SK-N-SH (cell line): ENCODE measurements around the gene REX1BD. TPM values are rescaled to one million over a fixed set of nuclear protein-coding genes. Genes with fewer than 3 reads are reported as not detected.
A peak's percentile ranks its signal among the peaks of the same experiment; 100 is the strongest.

ENCODE experiments used
- CTCF ChIA-PET: fragments of 300-600, 350-600 bp; formaldehyde crosslinking; extraction: SDS; loops from one replicate; lab custom pipeline; 2021; lab: Yijun Ruan, JAX
- POLR2A ChIA-PET: fragments of 350-600 bp; sonication (Branson Sonifier 250); formaldehyde crosslinking; extraction: SDS; loops from one replicate; lab custom pipeline; 2020; ENCODE audit warnings: antibody characterized with exemption, inconsistent platforms; lab: Yijun Ruan, JAX
- DNase-seq: peaks from one replicate; pipeline ENCODE4 v3.0.0; 2012
- H2AFZ ChIP-seq: fragments of 200-600 bp; sonication (generic); 2 replicates; pipeline ENCODE4 v1.8.1; 2016; ENCODE audit warnings: antibody characterized with exemption, mild to moderate bottlenecking, low read depth
- H3F3A ChIP-seq: fragments of 200-600 bp; sonication (generic); replicated peaks from 2 replicates; pipeline ENCODE3; 2016; ENCODE audit warnings: antibody characterized with exemption, mild to moderate bottlenecking; ENCODE audit not compliant: insufficient read depth
- H3K27ac ChIP-seq, 2 experiments: fragments of 200-500 bp in 1 of 2; fragments of 200-600 bp in 1 of 2; sonication (Bioruptor generic) in 1 of 2; sonication (generic), shearing (Covaris generic) in 1 of 2; 2 replicates each; pipeline versions ENCODE4 v1.5.1 to v1.6.1; 2014 to 2016; ENCODE audit warnings: low read depth in 2 of 2, inconsistent platforms in 1 of 2, low read length in 1 of 2, mild to moderate bottlenecking in 1 of 2, mixed read lengths in 1 of 2
- H3K27me3 ChIP-seq: fragments of 200-600 bp; sonication (generic), shearing (Covaris generic); 2 replicates; pipeline ENCODE4 v1.6.1; 2016; ENCODE audit warnings: mixed run types; ENCODE audit not compliant: insufficient read depth
- H3K36me3 ChIP-seq, 2 experiments: fragments of 200-500 bp in 1 of 2; fragments of 200-600 bp in 1 of 2; sonication (Bioruptor generic) in 1 of 2; sonication (generic) in 1 of 2; replicated peaks in 1 of 2; 2 replicates each; pipeline versions ENCODE3 to v1.5.1; 2014 to 2016; ENCODE audit warnings: low read length in 1 of 2, mild to moderate bottlenecking in 1 of 2; ENCODE audit not compliant: insufficient read depth in 2 of 2, control insufficient read depth in 1 of 2
- H3K4me1 ChIP-seq, 2 experiments: fragments of 200-500 bp in 1 of 2; fragments of 200-600 bp in 1 of 2; sonication (Bioruptor generic) in 1 of 2; sonication (generic), shearing (Covaris generic) in 1 of 2; 2 replicates each; pipeline versions ENCODE4 v1.5.1 to v1.6.1; 2014 to 2016; ENCODE audit warnings: low read depth in 1 of 2, low read length in 1 of 2, mixed run types in 1 of 2; ENCODE audit not compliant: insufficient read depth in 2 of 2, control insufficient read depth in 1 of 2
- H3K4me2 ChIP-seq: fragments of 200-600 bp; sonication (generic), shearing (Covaris generic); 2 replicates; pipeline ENCODE4 v1.6.1; 2017; ENCODE audit warnings: mixed run types
- H3K4me3 ChIP-seq, 2 experiments: fragments of 200-500 bp in 1 of 2; fragments of 200-600 bp in 1 of 2; sonication (Bioruptor generic) in 1 of 2; sonication (generic), shearing (Covaris generic) in 1 of 2; 2 replicates each; pipeline versions ENCODE4 v1.5.1 to v1.8.1; 2014 to 2016; ENCODE audit warnings: low read depth in 2 of 2, inconsistent platforms in 1 of 2, low read length in 1 of 2, mild to moderate bottlenecking in 1 of 2, mixed read lengths in 1 of 2, moderate library complexity in 1 of 2
- H3K79me2 ChIP-seq: fragments of 200-600 bp; sonication (generic); 2 replicates; pipeline ENCODE4 v1.8.1; 2017; ENCODE audit warnings: mild to moderate bottlenecking; ENCODE audit not compliant: insufficient read depth
- H3K9ac ChIP-seq: fragments of 200-600 bp; sonication (generic); 2 replicates; pipeline ENCODE4 v1.6.1; 2017; ENCODE audit warnings: mixed run types
- H3K9me2 ChIP-seq: fragments of 200-600 bp; sonication (generic); 2 replicates; pipeline ENCODE4 v1.6.1; 2017; ENCODE audit warnings: mixed run types
- H3K9me3 ChIP-seq: fragments of 200-600 bp; sonication (generic); 2 replicates; pipeline ENCODE4 v1.6.1; 2017; ENCODE audit warnings: mixed run types, mild to moderate bottlenecking, moderate library complexity
- H4K20me1 ChIP-seq: fragments of 200-600 bp; sonication (generic); 2 replicates; pipeline ENCODE4 v1.6.1; 2017; ENCODE audit warnings: mild to moderate bottlenecking, mixed run types; ENCODE audit not compliant: insufficient read depth
- CTCF ChIP-seq: fragments of 200-600 bp; sonication (generic); IDR thresholded peaks from 2 replicates; pipeline ENCODE4 v1.6.1; 2017; ENCODE audit warnings: antibody characterized with exemption, mild to moderate bottlenecking, moderate library complexity
- EP300 ChIP-seq, 2 experiments: IDR thresholded peaks; 2 replicates each; pipeline versions ENCODE4 v1.4.0 to v1.6.1; 2012; ENCODE audit warnings: borderline replicate concordance in 1 of 2, low read depth in 1 of 2, low read length in 1 of 2
- JUND ChIP-seq: IDR thresholded peaks from 2 replicates; pipeline ENCODE4 v1.4.0; 2012
- NFIC ChIP-seq: IDR thresholded peaks from 2 replicates; pipeline ENCODE4 v1.4.0; 2012; ENCODE audit warnings: borderline replicate concordance
- POLR2AphosphoS5 ChIP-seq: IDR thresholded peaks from 2 replicates; pipeline ENCODE4 v1.6.1; 2012; ENCODE audit warnings: low read depth, low read length
- TEAD4 ChIP-seq: IDR thresholded peaks from 2 replicates; pipeline ENCODE4 v1.4.0; 2012; ENCODE audit warnings: mild to moderate bottlenecking, borderline replicate concordance; ENCODE audit not compliant: insufficient read depth
- ZBTB33 ChIP-seq: IDR thresholded peaks from 2 replicates; pipeline ENCODE4 v1.4.0; 2012; ENCODE audit warnings: low read depth, borderline replicate concordance
- WGBS: methylation state at CpG from one replicate; pipeline ENCODE4 v1.1.6; 2017; ENCODE audit warnings: low lambda C conversion rate; 5-methylcytosine and 5-hydroxymethylcytosine counted together
- polyA plus RNA-seq, 3 experiments: library from polyadenylated mRNA; depleted of rRNA; stranded (reverse); fragments of >200 nt; gene quantifications; 2 replicates each; pipeline ENCODE4 v1.2.3, GENCODE V29; 2012
- TF ChIP-seq, protein P1 (sequence below): IDR thresholded peaks from 2 replicates; pipeline ENCODE4 v1.6.1; 2012; ENCODE audit warnings: mild to moderate bottlenecking, low read depth, low read length, moderate library complexity

The REX1BD gene
- polyA plus RNA-seq, 1 of the 3 experiments (the other 2 are of a cell fraction) = 159 TPM

DNA sequence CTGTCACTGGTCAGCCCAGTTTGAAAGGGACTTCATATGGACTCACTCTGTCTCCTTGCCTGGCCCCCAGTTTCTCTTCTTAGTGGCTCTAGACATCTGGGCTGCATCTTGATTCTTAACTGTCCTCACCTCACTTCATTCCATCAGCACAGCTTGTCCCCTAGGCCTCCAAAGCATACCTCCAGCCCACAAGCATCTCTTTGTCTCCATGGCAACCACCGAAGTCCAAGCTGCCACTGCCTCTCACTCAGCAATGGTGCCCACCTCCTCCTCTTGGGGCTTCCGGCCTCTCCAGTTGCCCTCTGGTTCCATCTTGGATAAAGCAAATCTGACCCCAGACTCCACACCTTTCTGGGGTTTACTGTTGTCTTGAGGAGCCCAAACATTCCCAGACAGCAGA, 38.3 kb downstream of the REX1BD start (continued):
- TF ChIP-seq JUND = no peak

GRCh38 chr19:18629166-18630088, 40.8 kb downstream of the REX1BD start:
- Histone ChIP-seq H3K9ac (no peak overlapping the region), H3K9me3 (no peaks in the 10 kb centered on the region)
- POLR2A ChIA-PET = no interaction called here

DNA sequence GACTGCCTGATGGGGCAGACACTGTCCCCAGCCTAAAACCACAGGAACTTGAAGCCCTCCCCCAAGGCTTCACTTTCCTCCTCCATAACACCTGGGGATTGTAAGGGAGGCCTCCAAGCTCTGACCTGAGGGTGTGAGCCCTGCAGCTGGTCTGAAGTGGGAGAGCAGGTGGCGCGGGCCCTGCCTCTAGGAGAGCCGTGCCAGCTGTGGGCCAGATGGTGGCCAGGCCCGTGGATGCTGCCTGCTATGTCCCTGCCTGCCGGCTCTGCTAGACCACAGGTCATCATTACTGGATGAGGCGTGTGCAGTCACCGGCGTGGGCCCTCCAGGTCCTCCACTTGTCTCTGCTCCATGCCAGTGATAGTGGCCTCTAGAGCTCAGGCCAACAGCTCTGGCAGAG, 44.7 kb downstream of the REX1BD start:
- WGBS = 43% methylated on average over 4 of the region's 8 CpGs
- Histone ChIP-seq H3K9me2 (no peaks in the 10 kb centered on the region), H3K9ac (no peak overlapping the region), H3K4me2 (no peak overlapping the region), H3K27ac (no peak overlapping the region; a peak in 1 of 4 replicates), H3F3A (peaks cover 4% of the 10 kb centered on the region), H3K4me1 (peaks cover 0 to 28% of the 10 kb centered on the region in 2 experiments; a peak in 2 of 4 replicates), H3K4me3 (no peak overlapping the region), H3K27me3 (no peaks in the 10 kb centered on the region), H3K79me2 (peaks cover 11% of the 10 kb centered on the region), H4K20me1 (no peaks in the 10 kb centered on the region), H3K36me3 (no peaks in the 10 kb centered on the region), H2AFZ (no peak overlapping the region), H3K9me3 (no peaks in the 10 kb centered on the region)
- DNase-seq = peak; percentile 50
- TF ChIP-seq, protein P1, sequence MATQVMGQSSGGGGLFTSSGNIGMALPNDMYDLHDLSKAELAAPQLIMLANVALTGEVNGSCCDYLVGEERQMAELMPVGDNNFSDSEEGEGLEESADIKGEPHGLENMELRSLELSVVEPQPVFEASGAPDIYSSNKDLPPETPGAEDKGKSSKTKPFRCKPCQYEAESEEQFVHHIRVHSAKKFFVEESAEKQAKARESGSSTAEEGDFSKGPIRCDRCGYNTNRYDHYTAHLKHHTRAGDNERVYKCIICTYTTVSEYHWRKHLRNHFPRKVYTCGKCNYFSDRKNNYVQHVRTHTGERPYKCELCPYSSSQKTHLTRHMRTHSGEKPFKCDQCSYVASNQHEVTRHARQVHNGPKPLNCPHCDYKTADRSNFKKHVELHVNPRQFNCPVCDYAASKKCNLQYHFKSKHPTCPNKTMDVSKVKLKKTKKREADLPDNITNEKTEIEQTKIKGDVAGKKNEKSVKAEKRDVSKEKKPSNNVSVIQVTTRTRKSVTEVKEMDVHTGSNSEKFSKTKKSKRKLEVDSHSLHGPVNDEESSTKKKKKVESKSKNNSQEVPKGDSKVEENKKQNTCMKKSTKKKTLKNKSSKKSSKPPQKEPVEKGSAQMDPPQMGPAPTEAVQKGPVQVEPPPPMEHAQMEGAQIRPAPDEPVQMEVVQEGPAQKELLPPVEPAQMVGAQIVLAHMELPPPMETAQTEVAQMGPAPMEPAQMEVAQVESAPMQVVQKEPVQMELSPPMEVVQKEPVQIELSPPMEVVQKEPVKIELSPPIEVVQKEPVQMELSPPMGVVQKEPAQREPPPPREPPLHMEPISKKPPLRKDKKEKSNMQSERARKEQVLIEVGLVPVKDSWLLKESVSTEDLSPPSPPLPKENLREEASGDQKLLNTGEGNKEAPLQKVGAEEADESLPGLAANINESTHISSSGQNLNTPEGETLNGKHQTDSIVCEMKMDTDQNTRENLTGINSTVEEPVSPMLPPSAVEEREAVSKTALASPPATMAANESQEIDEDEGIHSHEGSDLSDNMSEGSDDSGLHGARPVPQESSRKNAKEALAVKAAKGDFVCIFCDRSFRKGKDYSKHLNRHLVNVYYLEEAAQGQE = no peak
- TF ChIP-seq TEAD4 (no peak), ZBTB33 (no peak), POLR2AphosphoS5 (no peak), CTCF (no peak)
- CTCF ChIA-PET = interaction anchor here (0.8 kb wide), 1 partner anchor 39 kb away, joined by 3 read pairs; no protein-coding TSS in a partner anchor
- POLR2A ChIA-PET = no interaction called here

More at GRCh38 chr19:18629166-18630088, 40.8 kb downstream of the REX1BD start:
- no peak for TF ChIP-seq NFIC
- TF ChIP-seq EP300 (IDR thresholded peaks at IDR 0.05; ENCODE audit: borderline replicate concordance in 1 of 2, low read depth in 1 of 2, low read length in 1 of 2) = peak in 1 of 2 experiments; percentile 79; a peak in 2 of 4 replicates
- CTCF ChIA-PET = interaction anchor here (0.7 to 2.1 kb wide), 5 partner anchors 26 to 238 kb away, joined by 3 to 6 read pairs (median 5); no protein-coding TSS in a partner anchor
- Histone ChIP-seq H3F3A (no peaks in the 10 kb centered on the region), H3K79me2 (no peaks in the 10 kb centered on the region), H3K27me3 (no peaks in the 10 kb centered on the region), H2AFZ (no peak overlapping the region), H3K4me1 (peaks cover 0 to 14% of the 10 kb centered on the region in 2 experiments; a peak in 1 of 4 replicates), H3K36me3 (no peaks in the 10 kb centered on the region), H3K4me2 (no peak overlapping the region), H4K20me1 (no peaks in the 10 kb centered on the region), H3K4me3 (no peak overlapping the region), H3K9me2 (no peaks in the 10 kb centered on the region), H3K27ac (no peak overlapping the region)
- 82% methylated on average over 14 of the region's 15 CpGs for WGBS
- no peak for DNase-seq
